Measurements from ENCODE around the gene PI4KA.
"Not testable (repeated sequence)": the region's sequence is repeated elsewhere in the genome, so short reads cannot be mapped to it uniquely, and the experiment has no call there.

PI4KA gene

GRCh38 chr22:20834206-20834605 lies 24.4 kb downstream of the PI4KA start:
- Histone ChIP-seq H3K4me1 (ENCODE audit: low read length) (peaks cover 5% of the 10 kb centered on the region; the same call in 1 of the 2 replicates), H3K9ac (ENCODE audit: low read length) (no peak overlapping the region), H3K27ac (ENCODE audit: low read length) (no peak overlapping the region), H3K4me2 (ENCODE audit: low read length) (no peak overlapping the region), H3K36me3 (replicated peaks; ENCODE audit: low read depth, low read length) (peaks cover 23% of the 10 kb centered on the region), H3K9me3 (ENCODE audit: insufficient read depth, low read length) (no peaks in the 10 kb centered on the region), H2AFZ (ENCODE audit: low read depth, low read length) (no peak overlapping the region), H3K27me3 (ENCODE audit: low read depth, low read length) (no peaks in the 10 kb centered on the region), H3K4me3 (ENCODE audit: low read length) (no peak overlapping the region), H3K79me2 (ENCODE audit: low read length) (peaks cover 13% of the 10 kb centered on the region), H4K20me1 (ENCODE audit: insufficient read depth, low read length) (no peaks in the 10 kb centered on the region)
- TF ChIP-seq EZH2phosphoT487 (IDR thresholded peaks at IDR 0.05; ENCODE audit: low read depth) (no peak), CTCF (IDR thresholded peaks at IDR 0.05; ENCODE audit: low read depth, low read length) (no peak)

- H3K9ac ChIP-seq (ENCODE audit: low read length) = no peak overlapping the region
- no peaks in the 10 kb centered on the region for H4K20me1 ChIP-seq (ENCODE audit: insufficient read depth, low read length)
- TF ChIP-seq CTCF (IDR thresholded peaks at IDR 0.05; ENCODE audit: low read depth, low read length) (no peak), EZH2phosphoT487 (IDR thresholded peaks at IDR 0.05; ENCODE audit: low read depth) (no peak)
- no peak overlapping the region for H3K4me2 ChIP-seq (ENCODE audit: low read length)
- no peaks in the 10 kb centered on the region for H3K27me3 ChIP-seq (ENCODE audit: low read depth, low read length)
- peaks cover 5% of the 10 kb centered on the region for H3K79me2 ChIP-seq (ENCODE audit: low read length)
- H3K36me3 ChIP-seq (replicated peaks; ENCODE audit: low read depth, low read length) = peaks cover 23% of the 10 kb centered on the region
- H3K4me1 ChIP-seq (ENCODE audit: low read length) = peaks cover 5% of the 10 kb centered on the region; the same call in 1 of the 2 replicates
- H3K27ac ChIP-seq (ENCODE audit: low read length) = no peak overlapping the region
- no peaks in the 10 kb centered on the region for H3K9me3 ChIP-seq (ENCODE audit: insufficient read depth, low read length)
- no peak overlapping the region for H2AFZ ChIP-seq (ENCODE audit: low read depth, low read length)
- no peak overlapping the region for H3K4me3 ChIP-seq (ENCODE audit: low read length)
Observed at GRCh38 chr22:20833225-20833665, 25.4 kb downstream of the PI4KA start.

- Histone ChIP-seq H3K79me2 (ENCODE audit: low read length) (no peaks in the 10 kb centered on the region), H3K9ac (ENCODE audit: low read length) (no peak overlapping the region), H3K27me3 (ENCODE audit: low read depth, low read length) (no peaks in the 10 kb centered on the region), H3K9me3 (ENCODE audit: insufficient read depth, low read length) (no peaks in the 10 kb centered on the region), H3K36me3 (replicated peaks; ENCODE audit: low read depth, low read length) (peaks cover 26% of the 10 kb centered on the region), H3K27ac (ENCODE audit: low read length) (no peak overlapping the region), H2AFZ (ENCODE audit: low read depth, low read length) (no peak overlapping the region), H3K4me2 (ENCODE audit: low read length) (no peak overlapping the region), H3K4me1 (ENCODE audit: low read length) (no peaks in the 10 kb centered on the region), H3K4me3 (ENCODE audit: low read length) (no peak overlapping the region), H4K20me1 (ENCODE audit: insufficient read depth, low read length) (no peaks in the 10 kb centered on the region)
- no peak for TF ChIP-seq CTCF (IDR thresholded peaks at IDR 0.05; ENCODE audit: low read depth, low read length)
- no peak for TF ChIP-seq EZH2phosphoT487 (IDR thresholded peaks at IDR 0.05; ENCODE audit: low read depth)
Observed at GRCh38 chr22:20829491-20830134, 29.0 kb downstream of the PI4KA start.

GRCh38 chr22:20826373-20827152 lies 32.0 kb downstream of the PI4KA start:
- not testable (repeated sequence) for H3K9ac ChIP-seq (ENCODE audit: low read length); H3K27ac ChIP-seq (ENCODE audit: low read length); H4K20me1 ChIP-seq (ENCODE audit: insufficient read depth, low read length); H3K4me2 ChIP-seq (ENCODE audit: low read length); H3K4me3 ChIP-seq (ENCODE audit: low read length); H3K79me2 ChIP-seq (ENCODE audit: low read length); H3K4me1 ChIP-seq (ENCODE audit: low read length); H3K27me3 ChIP-seq (ENCODE audit: low read depth, low read length); H3K9me3 ChIP-seq (ENCODE audit: insufficient read depth, low read length); H2AFZ ChIP-seq (ENCODE audit: low read depth, low read length)
- peaks cover 16% of the 10 kb centered on the region for H3K36me3 ChIP-seq (replicated peaks; ENCODE audit: low read depth, low read length)
